ENCODE measurements around the gene GLRA3.
"Not testable (repeated sequence)": the region's sequence is repeated elsewhere in the genome, so short reads cannot be mapped to it uniquely, and the experiment has no call there.

GLRA3 gene

DNA sequence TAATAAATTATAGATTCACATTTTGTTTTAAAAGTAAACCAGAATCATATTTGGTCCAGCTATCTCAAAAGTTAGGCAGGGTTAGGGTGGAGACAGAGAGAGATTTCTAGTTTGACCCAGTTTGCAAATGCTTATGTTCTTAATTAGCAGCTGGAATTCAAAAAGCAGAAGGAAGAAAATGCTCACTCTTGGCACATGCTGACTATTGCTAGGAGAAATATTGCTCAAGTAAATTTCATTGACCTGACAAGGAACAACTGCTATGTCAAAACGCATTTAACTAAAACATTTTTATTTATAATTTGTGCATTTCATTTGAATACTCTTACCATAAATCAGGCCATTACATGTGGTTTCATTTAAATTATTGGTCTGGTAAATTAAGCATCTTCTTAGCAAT, 131.8 kb downstream of the GLRA3 start:
- Histone ChIP-seq H3K9me3 (no peaks in the 10 kb centered on the region), H3K36me3 (no peaks in the 10 kb centered on the region), H3K4me1 (no peaks in the 10 kb centered on the region), H3K27me3 (peaks cover 3% of the 10 kb centered on the region; the same call in 1 of the 2 replicates), H3K4me3 (ENCODE audit: low read depth, low read length) (no peak overlapping the region)
- TF ChIP-seq, protein P1, sequence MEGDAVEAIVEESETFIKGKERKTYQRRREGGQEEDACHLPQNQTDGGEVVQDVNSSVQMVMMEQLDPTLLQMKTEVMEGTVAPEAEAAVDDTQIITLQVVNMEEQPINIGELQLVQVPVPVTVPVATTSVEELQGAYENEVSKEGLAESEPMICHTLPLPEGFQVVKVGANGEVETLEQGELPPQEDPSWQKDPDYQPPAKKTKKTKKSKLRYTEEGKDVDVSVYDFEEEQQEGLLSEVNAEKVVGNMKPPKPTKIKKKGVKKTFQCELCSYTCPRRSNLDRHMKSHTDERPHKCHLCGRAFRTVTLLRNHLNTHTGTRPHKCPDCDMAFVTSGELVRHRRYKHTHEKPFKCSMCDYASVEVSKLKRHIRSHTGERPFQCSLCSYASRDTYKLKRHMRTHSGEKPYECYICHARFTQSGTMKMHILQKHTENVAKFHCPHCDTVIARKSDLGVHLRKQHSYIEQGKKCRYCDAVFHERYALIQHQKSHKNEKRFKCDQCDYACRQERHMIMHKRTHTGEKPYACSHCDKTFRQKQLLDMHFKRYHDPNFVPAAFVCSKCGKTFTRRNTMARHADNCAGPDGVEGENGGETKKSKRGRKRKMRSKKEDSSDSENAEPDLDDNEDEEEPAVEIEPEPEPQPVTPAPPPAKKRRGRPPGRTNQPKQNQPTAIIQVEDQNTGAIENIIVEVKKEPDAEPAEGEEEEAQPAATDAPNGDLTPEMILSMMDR (IDR thresholded peaks at IDR 0.05; ENCODE audit: low read depth, low read length) = no peak
- no peak for DNase-seq

- Histone ChIP-seq H3K36me3 (no peaks in the 10 kb centered on the region), H3K4me3 (ENCODE audit: low read depth, low read length) (no peak overlapping the region), H3K9me3 (no peaks in the 10 kb centered on the region), H3K27me3 (peaks cover 3% of the 10 kb centered on the region; the same call in 1 of the 2 replicates), H3K4me1 (no peaks in the 10 kb centered on the region)
- TF ChIP-seq, protein P1 (IDR thresholded peaks at IDR 0.05; ENCODE audit: low read depth, low read length) = no peak
- no peak for DNase-seq
Observed at GRCh38 chr4:174696657-174697056, 132.4 kb downstream of the GLRA3 start.

DNA sequence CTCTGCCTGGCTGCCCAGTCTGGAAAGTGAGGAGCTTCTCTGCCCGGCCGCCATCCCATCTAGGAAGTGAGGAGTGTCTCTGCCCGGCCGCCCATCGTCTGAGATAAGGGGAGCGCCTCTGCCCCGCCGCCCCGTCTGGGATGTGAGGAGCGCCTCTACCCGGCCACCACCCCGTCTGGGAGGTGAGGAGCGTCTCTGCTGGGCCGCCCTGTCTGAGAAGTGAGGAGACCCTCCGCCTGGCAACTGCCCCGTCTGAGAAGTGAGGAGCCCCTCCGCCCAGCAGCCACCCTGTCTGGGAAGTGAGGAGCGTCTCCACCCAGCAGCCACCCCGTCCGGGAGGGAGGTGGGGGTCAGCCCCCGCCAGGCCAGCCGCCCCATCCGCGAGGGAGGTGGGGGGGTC, 137.2 kb downstream of the GLRA3 start:
- not testable (repeated sequence) for H3K4me3 ChIP-seq (ENCODE audit: low read depth, low read length); DNase-seq; H3K4me1 ChIP-seq; H3K36me3 ChIP-seq; H3K27me3 ChIP-seq; H3K9me3 ChIP-seq

DNA sequence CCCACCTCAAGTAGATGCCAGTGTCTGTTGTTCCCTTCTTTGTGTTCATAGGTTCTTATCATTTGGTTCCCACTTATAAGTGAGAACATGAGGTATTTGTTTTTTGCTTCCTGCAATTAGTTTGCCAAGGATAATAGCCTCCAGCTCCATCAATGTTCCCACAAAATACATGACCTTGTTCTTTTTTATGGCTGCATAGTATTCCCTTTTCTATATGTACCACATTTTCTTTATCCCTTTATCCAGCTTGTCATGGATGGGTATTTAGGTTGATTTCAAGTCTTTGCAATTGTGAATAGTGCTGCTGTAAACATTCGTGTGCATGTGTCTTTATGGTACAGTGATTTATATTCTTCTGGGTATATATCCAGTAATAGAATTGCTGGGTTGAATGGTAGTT, 138.4 kb downstream of the GLRA3 start:
- Histone ChIP-seq H3K27me3 (peaks cover 7% of the 10 kb centered on the region; the same call in 1 of the 2 replicates), H3K4me3 (ENCODE audit: low read depth, low read length) (no peak overlapping the region), H3K9me3 (peaks cover 3% of the 10 kb centered on the region; the same call in 1 of the 2 replicates), H3K36me3 (no peaks in the 10 kb centered on the region), H3K4me1 (no peaks in the 10 kb centered on the region)
- TF ChIP-seq, protein P1 (IDR thresholded peaks at IDR 0.05; ENCODE audit: low read depth, low read length) = no peak
- DNase-seq = no peak

GRCh38 chr4:174689618-174690017, 139.4 kb downstream of the GLRA3 start:
- no peaks in the 10 kb centered on the region for H3K4me1 ChIP-seq
- no peaks in the 10 kb centered on the region for H3K36me3 ChIP-seq
- TF ChIP-seq, protein P1 (IDR thresholded peaks at IDR 0.05; ENCODE audit: low read depth, low read length) = no peak
- peaks cover 7% of the 10 kb centered on the region; the same call in 1 of the 2 replicates for H3K27me3 ChIP-seq
- H3K9me3 ChIP-seq = peaks cover 3% of the 10 kb centered on the region; the same call in 1 of the 2 replicates
- H3K4me3 ChIP-seq (ENCODE audit: low read depth, low read length) = no peak overlapping the region
- no peak for DNase-seq

DNA sequence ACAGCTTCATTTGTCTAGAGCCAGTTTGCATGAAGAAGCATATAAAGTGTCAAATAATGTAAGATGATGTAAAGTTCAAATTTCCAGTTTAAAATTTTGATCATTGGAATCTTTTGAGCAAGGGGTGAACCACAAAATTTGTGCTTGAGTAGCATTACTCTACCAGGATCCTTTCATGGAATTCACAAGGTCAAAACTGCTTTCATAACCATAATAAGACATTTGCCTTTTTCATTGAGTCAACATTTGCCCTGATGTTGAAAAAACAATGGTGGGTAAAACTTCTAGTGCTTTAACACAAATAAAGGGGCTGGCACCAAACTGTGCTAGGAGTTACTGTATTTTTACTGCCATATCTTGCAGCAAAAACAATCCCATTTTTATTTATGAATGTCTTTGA, 142.2 kb downstream of the GLRA3 start:
- TF ChIP-seq, protein P1 (IDR thresholded peaks at IDR 0.05; ENCODE audit: low read depth, low read length) = no peak
- H3K4me1 ChIP-seq = no peaks in the 10 kb centered on the region
- H3K27me3 ChIP-seq = 0 out of 2 replicates have a peak, but pooled peaks cover 8% of the 10 kb centered on the region
- H3K4me3 ChIP-seq (ENCODE audit: low read depth, low read length) = no peak overlapping the region
- no peaks in the 10 kb centered on the region for H3K36me3 ChIP-seq
- DNase-seq = no peak
- peaks cover 3% of the 10 kb centered on the region; the same call in 1 of the 2 replicates for H3K9me3 ChIP-seq
